Activated CD8-positive, alpha-beta T cell treated with anti-CD3 and anti-CD28 coated beads for 36 hours (primary cell): ENCODE measurements around the gene ANKS1B. TPM values are rescaled to one million over a fixed set of nuclear protein-coding genes. Genes with fewer than 3 reads are reported as not detected.
"Not testable (repeated sequence)": the region's sequence is repeated elsewhere in the genome, so short reads cannot be mapped to it uniquely, and the experiment has no call there.

Source experiments
- ATAC-seq: fragments of 200-7000 bp; cut with Tn5 transposase; one replicate; pipeline ENCODE4 v1.10.0; 2021; ENCODE audit warnings: mild to moderate bottlenecking, moderate library complexity
- CTCF ChIA-PET: fragments of 350-600 bp; sonication (Branson Sonifier 250); formaldehyde crosslinking; loops from one replicate; lab custom pipeline; 2021; ENCODE audit warnings: antibody characterized with exemption; lab: Charles Lee
- POLR2A ChIA-PET: fragments of 350-600 bp; sonication (Branson Sonifier 250); formaldehyde crosslinking; loops from one replicate; lab custom pipeline; 2021; ENCODE audit warnings: antibody characterized with exemption; lab: Charles Lee
- DNase-seq: peaks from one replicate; pipeline ENCODE4 v3.0.0-alpha.2; 2020
- H3K27ac Mint-ChIP-seq: one replicate; pipeline ENCODE4 v1.8.0; 2021; ENCODE audit warnings: mild to moderate bottlenecking, mixed read lengths
- H3K27me3 Mint-ChIP-seq: one replicate; pipeline ENCODE4 v1.8.0; 2021; ENCODE audit warnings: mixed read lengths
- H3K36me3 Mint-ChIP-seq: one replicate; pipeline ENCODE4 v1.8.0; 2021; ENCODE audit warnings: low read depth, mixed read lengths
- H3K4me1 Mint-ChIP-seq: one replicate; pipeline ENCODE4 v1.8.0; 2021; ENCODE audit warnings: low read depth, mixed read lengths
- H3K4me3 Mint-ChIP-seq: one replicate; pipeline ENCODE4 v1.8.0; 2021; ENCODE audit warnings: mild to moderate bottlenecking, moderate library complexity, mixed read lengths
- H3K9me3 Mint-ChIP-seq: one replicate; pipeline ENCODE4 v1.8.0; 2021; ENCODE audit warnings: mixed read lengths
- intact Hi-C: fragments of 100-400 bp; cut with micrococcal nuclease; formaldehyde crosslinking; loops from one replicate; pipeline ENCODE4 v1.10.0; 2022
- total RNA-seq, 2 experiments: library from RNA; stranded (reverse); gene quantifications; one replicate each; pipeline ENCODE4 v1.2.3, GENCODE V29; 2021
- TF ChIP-seq, protein P1 (sequence below): fragments of 200-600 bp; IDR thresholded peaks from one replicate; pipeline ENCODE4 v1.8.0; 2022; ENCODE audit warnings: antibody characterized with exemption, mild to moderate bottlenecking

ANKS1B gene
- total RNA-seq, 2 experiments from 2014 or later: 0.54 TPM; not detected in 1

DNA sequence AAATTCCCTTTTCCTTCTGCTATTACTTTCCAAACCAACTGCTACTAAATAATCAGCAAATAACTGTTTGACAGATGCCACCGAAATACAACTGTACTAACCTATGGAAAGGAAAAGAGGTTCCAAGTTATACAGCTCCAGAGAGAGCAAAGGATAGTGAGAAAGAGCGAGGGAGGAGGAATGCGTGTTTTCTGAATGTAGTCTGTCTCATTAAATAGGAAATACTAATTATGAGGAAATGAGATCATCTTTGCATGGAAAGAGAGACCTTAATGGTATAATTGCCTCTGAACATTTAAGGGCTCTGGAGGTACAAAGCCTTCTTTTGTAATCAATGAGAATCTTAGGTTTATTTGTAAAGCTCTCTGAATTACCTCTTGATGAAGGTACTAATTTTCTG is 1144.4 kb downstream of the ANKS1B start:
- Mint-ChIP-seq H3K36me3 (no peaks in the 10 kb centered on the region), H3K4me3 (no peak overlapping the region), H3K4me1 (no peaks in the 10 kb centered on the region), H3K9me3 (no peaks in the 10 kb centered on the region), H3K27ac (no peak overlapping the region), H3K27me3 (peaks cover 14% of the 10 kb centered on the region)
- ChIA-PET POLR2A (no interaction called here), CTCF (no interaction called here)
- intact Hi-C loops: no loop called here
- TF ChIP-seq, protein P1, sequence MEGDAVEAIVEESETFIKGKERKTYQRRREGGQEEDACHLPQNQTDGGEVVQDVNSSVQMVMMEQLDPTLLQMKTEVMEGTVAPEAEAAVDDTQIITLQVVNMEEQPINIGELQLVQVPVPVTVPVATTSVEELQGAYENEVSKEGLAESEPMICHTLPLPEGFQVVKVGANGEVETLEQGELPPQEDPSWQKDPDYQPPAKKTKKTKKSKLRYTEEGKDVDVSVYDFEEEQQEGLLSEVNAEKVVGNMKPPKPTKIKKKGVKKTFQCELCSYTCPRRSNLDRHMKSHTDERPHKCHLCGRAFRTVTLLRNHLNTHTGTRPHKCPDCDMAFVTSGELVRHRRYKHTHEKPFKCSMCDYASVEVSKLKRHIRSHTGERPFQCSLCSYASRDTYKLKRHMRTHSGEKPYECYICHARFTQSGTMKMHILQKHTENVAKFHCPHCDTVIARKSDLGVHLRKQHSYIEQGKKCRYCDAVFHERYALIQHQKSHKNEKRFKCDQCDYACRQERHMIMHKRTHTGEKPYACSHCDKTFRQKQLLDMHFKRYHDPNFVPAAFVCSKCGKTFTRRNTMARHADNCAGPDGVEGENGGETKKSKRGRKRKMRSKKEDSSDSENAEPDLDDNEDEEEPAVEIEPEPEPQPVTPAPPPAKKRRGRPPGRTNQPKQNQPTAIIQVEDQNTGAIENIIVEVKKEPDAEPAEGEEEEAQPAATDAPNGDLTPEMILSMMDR: no peak
- DNase-seq (no peak), ATAC-seq (no peak)

DNA sequence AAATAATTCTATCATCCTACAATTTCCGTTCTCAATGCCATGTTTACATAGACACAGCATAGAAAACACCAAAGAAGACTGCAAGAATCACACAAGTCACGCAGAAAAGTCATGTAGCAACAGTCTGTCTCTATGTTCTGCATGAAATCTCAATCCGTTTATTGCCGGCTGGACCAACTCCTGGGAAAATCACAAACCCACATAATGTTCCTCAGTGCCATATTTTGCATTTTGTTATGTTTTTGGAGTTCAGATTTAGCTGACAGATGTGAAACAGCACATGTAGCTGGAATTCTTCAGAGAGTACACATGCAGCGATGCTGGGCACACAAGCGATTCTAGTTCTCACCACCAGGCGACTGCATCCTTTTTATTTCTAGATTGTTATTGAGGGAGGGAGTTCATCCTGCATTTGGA is 1146.5 kb downstream of the ANKS1B start:
- CTCF ChIA-PET: interaction anchor here (0.5 kb wide), 1 partner anchor 53 kb away, joined by 3 read pairs; no protein-coding TSS in a partner anchor
- TF ChIP-seq, protein P1: no peak
- Mint-ChIP-seq H3K27me3 (peaks cover 13% of the 10 kb centered on the region), H3K27ac (no peak overlapping the region), H3K4me3 (no peak overlapping the region), H3K4me1 (no peaks in the 10 kb centered on the region), H3K9me3 (no peaks in the 10 kb centered on the region), H3K36me3 (no peaks in the 10 kb centered on the region)
- POLR2A ChIA-PET: interaction anchor here (0.6 kb wide), 1 partner anchor 29 kb away, joined by 3 read pairs; no protein-coding TSS in a partner anchor
- no peak for ATAC-seq
- no peak for DNase-seq
- intact Hi-C loops: no loop called here

DNA sequence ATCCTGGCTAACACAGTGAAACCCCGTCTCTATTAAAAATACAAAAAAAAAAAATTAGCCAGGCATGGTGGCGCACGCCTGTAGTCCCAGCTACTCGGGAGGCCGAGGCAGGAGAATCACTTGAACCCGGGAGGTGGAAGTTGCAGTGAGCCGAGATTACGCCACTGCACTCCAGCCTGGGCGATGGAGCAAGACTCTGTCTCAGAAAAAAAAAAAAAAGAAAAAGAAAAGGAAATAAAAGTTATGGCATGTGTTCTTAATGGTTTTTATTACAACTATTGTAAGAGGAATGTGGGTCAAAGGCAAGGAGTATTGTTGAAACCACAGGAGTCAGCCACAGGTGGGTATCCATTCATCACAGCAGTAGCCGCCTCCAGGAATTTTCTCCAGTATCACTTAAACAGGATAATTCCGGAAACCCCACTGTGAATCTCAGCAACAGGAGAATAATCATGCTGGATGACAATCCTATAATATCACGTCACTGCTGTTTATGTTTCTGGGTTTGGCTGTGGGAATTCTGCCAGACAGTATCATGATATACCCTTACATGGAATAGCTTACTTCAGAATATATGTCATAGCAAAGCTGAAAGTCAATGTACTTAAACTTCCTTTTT is 1147.5 kb downstream of the ANKS1B start:
- intact Hi-C loops, DNase-seq, H3K36me3 Mint-ChIP-seq, H3K4me3 Mint-ChIP-seq, CTCF ChIA-PET, H3K27me3 Mint-ChIP-seq, H3K4me1 Mint-ChIP-seq, ATAC-seq, POLR2A ChIA-PET, H3K9me3 Mint-ChIP-seq, H3K27ac Mint-ChIP-seq: not testable (repeated sequence)

DNA sequence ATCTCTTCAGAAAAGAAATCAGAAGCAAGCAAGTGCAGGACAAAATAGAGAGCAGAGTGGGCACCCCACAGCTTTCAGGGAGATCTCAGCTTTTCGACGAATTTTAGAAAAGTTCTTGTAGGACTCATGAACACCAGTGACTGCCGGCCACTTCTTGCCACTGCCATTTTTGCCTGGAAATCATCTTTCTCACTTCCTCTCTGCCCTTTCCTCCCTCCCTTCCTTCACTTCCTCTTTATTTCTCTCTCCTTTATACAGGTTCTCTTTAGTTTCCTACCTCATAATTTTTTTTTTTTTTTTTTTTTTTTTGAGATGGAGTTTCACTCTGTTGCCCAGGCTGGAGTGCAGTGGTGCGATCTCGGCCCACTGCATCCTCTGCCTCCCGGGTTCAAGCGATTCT is 1154.1 kb downstream of the ANKS1B start:
- TF ChIP-seq, protein P1: no peak
- no peaks in the 10 kb centered on the region for H3K4me1 Mint-ChIP-seq
- no peak for ATAC-seq
- DNase-seq: no peak
- no peaks in the 10 kb centered on the region for H3K36me3 Mint-ChIP-seq
- no peak overlapping the region for H3K4me3 Mint-ChIP-seq
- intact Hi-C loops: no loop called here
- CTCF ChIA-PET: no interaction called here
- POLR2A ChIA-PET: no interaction called here
- peaks cover 7% of the 10 kb centered on the region for H3K27me3 Mint-ChIP-seq
- no peak overlapping the region for H3K27ac Mint-ChIP-seq
- H3K9me3 Mint-ChIP-seq: no peaks in the 10 kb centered on the region

DNA sequence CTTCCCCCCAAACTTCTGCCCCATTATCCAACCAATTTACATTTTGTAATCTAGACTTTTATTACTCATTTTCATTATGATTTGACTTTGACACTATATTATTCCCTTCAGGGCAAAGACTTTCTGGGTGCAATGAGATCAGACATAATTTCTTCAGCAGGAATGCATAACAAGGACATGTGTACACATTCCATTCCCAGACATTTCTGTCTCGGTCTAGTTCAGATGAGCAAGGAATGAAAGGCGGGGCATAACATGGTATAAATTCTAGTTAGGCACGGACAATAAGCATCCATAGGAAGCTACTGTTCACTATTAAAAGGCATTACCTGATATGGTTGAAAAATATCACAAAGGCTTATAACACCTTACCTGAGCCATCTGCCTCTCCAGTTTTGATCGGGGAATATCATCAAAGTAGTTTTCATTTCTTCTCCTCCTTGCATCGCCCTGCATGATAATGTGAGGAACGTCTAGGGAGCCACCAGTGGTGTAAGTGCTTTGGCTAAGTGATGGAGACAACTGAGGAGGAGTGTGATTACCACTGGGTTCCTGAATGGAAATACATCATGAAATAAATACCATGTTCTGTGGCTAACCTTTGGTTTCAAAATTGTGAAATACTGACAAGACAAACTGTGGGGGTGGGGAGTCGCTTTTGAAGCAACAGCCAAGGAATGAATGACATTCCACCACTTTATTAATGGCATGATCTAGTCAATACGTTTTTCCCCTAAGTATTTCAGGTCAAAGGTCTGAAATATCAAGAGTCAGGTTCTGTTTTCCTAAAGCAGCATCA is 1155.7 kb downstream of the ANKS1B start:
- Mint-ChIP-seq H3K36me3 (no peaks in the 10 kb centered on the region), H3K9me3 (no peaks in the 10 kb centered on the region), H3K27ac (no peak overlapping the region), H3K4me1 (no peaks in the 10 kb centered on the region), H3K27me3 (peaks cover 5% of the 10 kb centered on the region), H3K4me3 (no peak overlapping the region)
- DNase-seq (no peak), ATAC-seq (no peak)
- intact Hi-C loops: no loop called here
- CTCF ChIA-PET: no interaction called here
- POLR2A ChIA-PET: no interaction called here
- TF ChIP-seq, protein P1: no peak
